ENCODE data around the gene BEND7. TPM values are rescaled to one million over a fixed set of nuclear protein-coding genes. Genes with fewer than 3 reads are reported as not detected.

The BEND7 gene
- total and polyA plus RNA-seq, 2 donors (not counting 3 experiments of a cell fraction or from before 2014, with no cell fraction given), result 7.3 to 31.7 TPM

GRCh38 chr10:13489035-13489599, 39.7 kb downstream of the BEND7 start:
- no TSS peak for BruUV-seq (replicated peaks)
- TF ChIP-seq MYC (IDR thresholded peaks at IDR 0.05; ENCODE audit: low read depth, low read length) (no peak), POLR2A (IDR thresholded peaks at IDR 0.05; ENCODE audit: low read depth, low read length) (no peak), JUN (IDR thresholded peaks at IDR 0.05; ENCODE audit: borderline replicate concordance, insufficient read depth, insufficient read length, low read depth) (no peak), GATA2 (IDR thresholded peaks at IDR 0.05; ENCODE audit: insufficient read depth, insufficient read length, low read depth, low read length) (no peak), POLR2AphosphoS5 (IDR thresholded peaks at IDR 0.05; ENCODE audit: insufficient read depth, low read depth, low read length) (no peak), CTCF (IDR thresholded peaks at IDR 0.05; ENCODE audit: extremely low read depth in 1 of 2, insufficient read depth in 1 of 2, low read depth in 1 of 2, low read length in 2 of 2) (no peak), EZH2 (IDR thresholded peaks at IDR 0.05; ENCODE audit: borderline replicate concordance, low read depth, low read length, severe bottlenecking) (no peak), MAX (IDR thresholded peaks at IDR 0.05; ENCODE audit: insufficient read depth, insufficient read length) (no peak), FOS (IDR thresholded peaks at IDR 0.05; ENCODE audit: borderline replicate concordance, insufficient read depth, low read length) (no peak)
- H3K9me1 ChIP-seq (replicated peaks; ENCODE audit: control insufficient read depth, extremely low read depth, insufficient read depth, low read length), result no peaks in the 10 kb centered on the region
- H3K9ac ChIP-seq (replicated peaks; ENCODE audit: extremely low read depth, insufficient read depth, low read length), result no peak overlapping the region
- peaks cover 0 to 5% of the 10 kb centered on the region in 2 experiments for H3K36me3 ChIP-seq (ENCODE audit: control insufficient read depth in 2 of 2, extremely low read depth in 1 of 2, insufficient read depth in 2 of 2, low read length in 2 of 2)
- H3K4me1 ChIP-seq (ENCODE audit: control insufficient read depth, extremely low read depth, insufficient read depth, low read length), result no peaks in the 10 kb centered on the region
- dilution Hi-C loops (cut with MboI; ENCODE audit: extremely low pct_ligation_motif_present, low sequenced_read_pairs) (no loop called here), intact Hi-C loops (cut with micrococcal nuclease) (loop anchor here (5.0 kb wide), 1 partner anchor 38 kb away; the partner anchor contains the start of gene BEND7)
- H3K4me2 ChIP-seq (ENCODE audit: insufficient read depth, low read length), result no peak overlapping the region
- FAIRE-seq, result no peak
- ChIA-PET POLR2A (no interaction called here), CTCF (no interaction called here)
- H3K79me2 ChIP-seq (ENCODE audit: control insufficient read depth, insufficient read depth, low read length), result no peaks in the 10 kb centered on the region
- no peak overlapping the region for H2AFZ ChIP-seq (ENCODE audit: low read depth, low read length)
- H3K9me3 ChIP-seq (replicated peaks; ENCODE audit: control insufficient read depth, insufficient read depth, low read length), result no peaks in the 10 kb centered on the region
- H3K27ac ChIP-seq (ENCODE audit: insufficient read depth, low read depth, low read length), result no peak overlapping the region
- no peaks in the 10 kb centered on the region for H4K20me1 ChIP-seq (replicated peaks; ENCODE audit: control insufficient read depth, extremely low read depth, insufficient read depth, low read length)
- no peaks in the 10 kb centered on the region for H3K27me3 ChIP-seq (ENCODE audit: control insufficient read depth in 2 of 2, insufficient read depth in 2 of 2, low read length in 2 of 2)
- no peak overlapping the region for H3K4me3 ChIP-seq (replicated peaks in 1 of 3; ENCODE audit: insufficient read depth in 1 of 3, low read depth in 1 of 3, low read length in 3 of 3)
- no peak for DNase-seq (ENCODE audit: low read depth, low spot score)
